Activated effector memory CD4-positive, alpha-beta T cell treated with Interleukin-2 at 50 U/mL for 16 hours (primary cell): ENCODE results near the gene RABL3.

Experiments
- DNase-seq: peaks from one replicate; pipeline ENCODE4 v3.0.0-alpha.2; 2020

RABL3 gene

GRCh38 chr3:120743556-120744195 lies 1.4 kb upstream of the RABL3 start:
- no peak for DNase-seq

DNA sequence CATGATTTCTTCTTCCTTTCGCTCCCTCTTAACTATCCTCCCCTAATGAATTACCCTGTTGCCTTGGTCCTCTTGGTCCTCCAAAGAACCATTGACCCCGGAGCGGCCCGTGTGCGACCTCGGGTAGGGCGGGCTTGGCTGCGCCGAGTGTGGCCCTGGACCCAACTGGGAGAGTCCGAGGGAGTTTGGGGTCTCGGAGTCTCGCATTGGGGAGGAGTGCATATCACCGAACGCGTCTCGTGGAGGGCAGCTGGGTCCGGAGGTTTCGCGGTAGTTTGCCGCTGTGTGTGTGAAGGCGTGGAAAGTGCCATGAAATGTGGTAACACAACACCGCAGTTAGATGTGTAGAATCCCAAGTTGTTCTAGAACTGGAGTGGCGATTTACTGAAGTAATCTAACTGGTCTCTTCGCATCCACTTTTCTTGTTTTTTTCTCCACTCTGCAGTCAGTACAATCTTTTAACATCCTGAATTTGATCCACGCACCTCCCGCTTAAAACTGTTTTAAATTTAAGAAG lies 591 bp upstream of the RABL3 start:
- no peak for DNase-seq

- no peak for DNase-seq
These were observed 499 bp downstream of the RABL3 start for GRCh38 chr3:120741837-120742197.

DNA sequence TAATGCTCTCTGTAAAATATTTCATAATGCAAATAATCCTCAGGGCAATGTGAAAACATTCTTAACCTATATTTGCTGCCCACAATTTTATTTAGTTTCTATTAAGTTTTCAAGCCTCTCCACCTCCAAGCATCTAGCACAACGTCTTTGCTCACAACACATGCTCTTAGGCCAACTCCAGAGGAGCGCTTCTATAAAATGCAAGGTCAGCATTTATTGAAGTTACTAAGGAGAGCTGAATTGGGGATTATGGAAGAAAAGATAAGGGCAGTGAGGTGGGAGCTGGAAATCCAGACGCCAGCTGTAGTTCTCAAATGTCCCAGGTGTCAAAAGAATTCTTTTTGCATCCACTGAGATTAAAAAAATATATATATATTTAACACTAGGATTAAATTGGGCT lies 996 bp downstream of the RABL3 start:
- DNase-seq, result no peak

DNA sequence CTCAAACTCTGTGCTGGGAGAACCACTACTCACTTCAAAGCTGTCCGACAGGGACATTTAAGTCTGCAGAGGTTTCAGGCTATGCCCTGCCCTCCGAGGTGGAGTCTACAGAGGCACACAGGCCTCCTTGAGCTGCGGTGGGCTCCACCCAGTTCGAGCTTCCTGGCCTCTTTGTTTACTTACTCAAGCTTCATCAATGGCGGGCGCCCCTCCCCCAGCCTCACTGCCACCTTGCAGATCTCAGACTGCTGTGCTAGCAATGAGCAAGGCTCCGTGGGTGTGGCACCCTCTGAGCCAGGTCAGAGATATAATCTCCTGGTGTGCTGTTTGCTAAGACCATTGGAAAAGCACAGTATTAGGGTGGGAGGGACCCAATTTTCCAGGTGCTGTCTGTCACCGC lies 4.3 kb downstream of the RABL3 start:
- DNase-seq, result peak; percentile 18

DNA sequence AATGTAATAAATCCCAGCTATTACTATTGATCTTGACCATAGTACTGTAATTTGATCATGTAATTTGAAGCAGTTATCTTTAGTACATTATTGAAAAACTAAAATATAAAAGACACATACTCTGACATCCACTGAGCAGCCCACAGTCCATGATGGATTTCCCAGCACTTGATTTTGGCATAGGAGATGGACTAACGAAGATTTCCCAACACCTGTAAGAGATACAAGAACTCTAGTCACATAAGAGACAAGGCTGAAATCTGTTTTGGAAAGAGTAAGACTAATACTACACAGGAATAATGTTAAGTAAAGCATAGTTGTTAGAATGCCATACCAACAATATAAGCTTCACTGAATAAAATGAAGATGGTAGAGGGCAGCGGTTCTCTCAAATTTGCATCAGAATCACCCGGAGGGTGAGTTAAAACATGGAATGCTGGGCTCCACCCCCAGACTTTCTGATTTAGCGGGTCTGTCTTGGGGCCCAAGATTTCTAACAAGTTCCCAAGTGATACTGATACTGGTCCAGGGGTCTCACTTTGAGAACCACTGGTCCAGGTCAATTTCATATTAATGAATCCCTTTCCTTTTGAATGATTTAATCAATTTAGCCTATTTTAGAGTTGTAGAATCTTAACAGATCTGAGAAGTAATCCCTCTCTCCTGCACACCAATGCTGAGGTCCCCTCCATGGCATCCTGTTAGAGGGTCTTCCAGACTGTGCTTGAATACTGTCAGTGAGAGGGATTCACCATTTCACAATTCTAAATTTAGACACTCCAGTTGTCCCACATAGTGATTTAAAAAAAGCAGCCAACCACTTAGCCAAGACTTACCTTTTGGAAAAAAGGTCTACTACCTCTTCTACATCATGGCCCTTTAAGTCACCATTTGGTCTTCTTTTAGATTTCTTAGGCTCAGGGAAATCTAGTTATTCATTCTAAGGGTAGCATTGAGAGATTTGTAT lies 11.5 kb downstream of the RABL3 start:
- no peak for DNase-seq

- DNase-seq, result no peak
These were observed 15.5 kb downstream of the RABL3 start for GRCh38 chr3:120726791-120727190.

DNA sequence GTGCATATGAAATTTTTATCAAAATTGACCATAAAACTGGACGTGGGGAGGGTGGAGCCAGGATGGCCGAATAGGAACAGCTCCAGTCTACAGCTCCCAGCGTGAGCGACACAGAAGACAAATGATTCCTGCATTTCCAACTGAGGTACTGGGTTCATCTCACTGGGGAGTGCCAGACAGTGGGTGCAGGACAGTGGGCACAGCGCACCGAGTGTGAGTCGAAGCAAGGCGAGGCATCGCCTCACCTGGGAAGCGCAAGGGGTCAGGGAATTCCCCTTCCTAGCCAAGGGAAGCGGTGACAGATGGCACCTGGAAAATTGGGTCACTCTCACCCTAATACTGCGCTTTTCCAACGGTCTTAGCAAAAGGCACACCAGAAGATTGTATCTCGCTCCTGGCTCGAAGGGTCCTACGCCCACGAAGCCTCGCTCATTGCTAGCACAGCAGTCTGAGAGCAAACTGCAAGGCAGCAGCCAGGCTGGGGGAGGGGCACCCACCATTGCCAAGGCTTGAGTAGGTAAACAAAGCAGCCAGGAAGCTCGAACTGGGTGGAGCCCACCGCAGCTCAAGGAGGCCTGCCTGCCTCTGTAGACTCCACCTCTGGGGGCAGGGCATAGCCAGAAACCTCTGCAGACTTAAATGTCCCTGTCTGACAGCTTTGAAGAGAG lies 23.0 kb downstream of the RABL3 start:
- DNase-seq, result peak; percentile 83

GRCh38 chr3:120713262-120713661 lies 29.1 kb downstream of the RABL3 start:
- DNase-seq, result no peak

- DNase-seq, result no peak
These were observed 31.9 kb downstream of the RABL3 start for GRCh38 chr3:120710369-120710768.

DNA sequence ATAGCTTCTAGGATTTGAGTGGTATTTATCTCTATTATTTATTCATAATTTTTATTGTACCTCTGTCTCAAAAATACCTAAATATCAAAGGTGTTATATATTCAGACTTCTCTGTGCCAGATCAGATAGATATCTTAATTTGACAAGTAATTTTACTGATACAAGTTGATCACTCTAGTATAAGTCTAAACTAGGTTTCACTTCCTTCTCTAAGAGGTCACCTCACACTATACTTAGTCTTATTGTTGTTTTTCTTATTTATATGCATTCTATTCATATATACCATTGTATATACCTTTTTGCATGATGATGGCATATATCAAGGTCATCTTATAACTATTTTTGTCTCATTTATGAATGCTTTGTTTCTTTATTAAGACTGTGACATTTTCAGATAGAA lies 33.9 kb downstream of the RABL3 start:
- no peak for DNase-seq

DNA sequence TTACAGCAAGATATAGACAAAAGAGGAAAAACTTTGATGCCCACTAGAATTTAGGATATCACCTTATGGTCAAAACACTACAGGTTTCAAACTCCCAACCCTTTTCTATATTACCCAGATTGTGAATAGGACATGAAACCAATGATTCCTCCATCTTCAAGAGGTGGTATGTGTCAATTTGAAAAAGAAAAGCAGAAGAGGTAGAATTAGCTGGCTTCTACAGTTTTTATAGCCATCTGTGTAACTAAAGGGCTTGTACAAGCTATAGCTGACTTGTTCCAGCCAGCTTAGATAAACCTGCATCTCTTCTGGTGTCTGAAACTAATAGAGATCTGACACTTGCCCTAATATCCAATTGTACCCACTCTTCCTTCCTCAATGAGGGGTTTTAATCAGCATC lies 35.4 kb downstream of the RABL3 start:
- DNase-seq, result no peak

- no peak for DNase-seq
These were observed 36.3 kb downstream of the RABL3 start for GRCh38 chr3:120705884-120706582.

- no peak for DNase-seq
These were observed 43.0 kb downstream of the RABL3 start for GRCh38 chr3:120699333-120699732.

DNA sequence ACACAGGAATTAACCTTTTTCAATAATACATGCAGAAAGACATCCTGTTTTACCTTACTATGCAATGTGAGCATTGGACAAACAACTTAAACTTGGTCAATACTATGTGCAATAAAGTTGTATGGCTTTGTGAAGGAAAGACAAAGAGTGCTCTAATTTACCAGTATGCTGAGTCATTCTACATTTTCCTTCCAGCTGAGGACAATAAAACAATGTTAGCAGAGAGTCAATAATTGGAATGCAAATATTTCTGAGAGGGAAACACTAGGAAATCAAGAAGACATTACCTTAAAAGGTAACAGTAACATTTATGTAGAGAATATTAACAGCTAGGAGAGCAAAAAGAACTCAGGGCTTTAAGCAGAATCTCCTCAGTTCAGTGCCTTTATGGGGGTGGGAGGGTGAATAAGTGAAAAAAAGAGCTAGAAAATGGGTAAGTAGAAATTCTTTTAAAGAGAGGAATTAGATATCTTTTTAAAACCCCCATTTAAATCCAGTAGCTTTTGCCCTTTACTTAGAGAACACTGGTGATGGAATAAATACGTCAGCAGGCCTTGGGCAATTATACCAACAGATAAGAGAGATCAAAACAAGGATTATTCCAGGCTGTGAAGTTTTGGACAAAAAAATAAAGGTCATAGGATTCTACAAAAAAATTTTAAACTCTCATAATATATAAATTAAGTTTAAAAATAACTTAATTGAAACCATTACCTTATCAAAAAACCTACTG lies 48.7 kb downstream of the RABL3 start:
- DNase-seq, result no peak

GRCh38 chr3:120689395-120689794 lies 52.9 kb downstream of the RABL3 start:
- DNase-seq, result no peak

DNA sequence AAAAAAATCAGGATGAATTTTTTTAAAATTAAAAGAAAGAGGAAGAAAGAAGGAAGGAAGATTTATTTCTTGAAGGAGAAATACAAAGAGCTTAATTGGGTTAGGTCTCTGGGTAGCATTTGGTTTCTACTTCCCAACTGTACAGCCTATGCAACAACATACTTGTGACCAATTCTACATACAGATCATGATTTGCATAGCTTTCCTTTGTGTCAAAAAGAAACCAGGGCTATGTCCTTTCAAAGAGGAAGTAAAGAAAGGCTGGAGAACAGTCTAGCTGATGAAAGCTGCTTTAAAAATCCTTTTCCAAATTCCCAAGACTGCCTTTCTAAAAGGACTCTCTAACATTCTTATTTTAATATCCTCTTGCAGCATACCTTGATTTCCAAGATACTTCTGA lies 54.2 kb downstream of the RABL3 start:
- no peak for DNase-seq

GRCh38 chr3:120685411-120685810 lies 56.9 kb downstream of the RABL3 start:
- no peak for DNase-seq

DNA sequence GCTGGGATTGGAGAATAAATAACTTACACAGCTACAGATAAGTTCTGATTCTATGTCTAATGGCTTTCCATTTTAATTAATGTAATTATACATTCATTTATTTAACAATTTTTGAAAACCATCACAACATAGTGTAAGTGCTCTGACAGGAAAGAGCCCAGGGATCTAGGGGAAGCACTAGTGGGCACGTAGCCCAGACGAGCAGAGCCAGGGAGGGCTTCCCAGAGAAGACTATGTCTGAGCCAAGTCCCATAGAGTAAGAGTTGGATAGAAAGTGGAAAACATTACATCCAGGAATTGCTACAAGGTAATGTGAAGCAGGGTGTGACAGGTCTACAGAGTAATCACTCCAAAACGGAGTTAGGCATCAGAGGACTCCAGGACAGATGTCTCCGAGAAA lies 57.4 kb downstream of the RABL3 start:
- no peak for DNase-seq

- no peak for DNase-seq
These were observed 58.5 kb downstream of the RABL3 start for GRCh38 chr3:120683671-120684301.

DNA sequence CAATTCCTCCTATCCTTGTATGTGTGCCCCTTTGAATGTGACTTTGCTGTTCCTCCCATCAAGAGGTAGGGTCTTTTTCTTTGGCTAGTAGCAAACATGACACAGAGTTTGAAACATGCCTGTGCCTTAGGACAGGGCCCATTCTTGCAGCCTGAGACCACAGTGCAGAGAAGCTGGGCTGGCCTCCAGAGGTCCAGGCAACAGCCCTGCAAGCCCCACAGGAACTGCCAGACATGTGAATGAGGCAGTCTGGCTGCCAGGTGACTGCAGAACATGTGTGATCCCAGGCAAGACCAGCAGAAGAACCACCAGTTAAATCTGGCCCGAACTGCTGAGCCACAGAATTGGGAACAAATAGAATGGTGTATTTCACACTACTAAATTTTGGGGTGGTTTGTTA lies 59.1 kb downstream of the RABL3 start:
- no peak for DNase-seq
